ENCODE results near the gene CEP70. TPM values are rescaled to one million over a fixed set of nuclear protein-coding genes. Genes with fewer than 3 reads are reported as not detected.
A peak's percentile ranks its signal among the peaks of the same experiment; 100 is the strongest.

The CEP70 gene
- total and polyA plus RNA-seq, 2 of the 13 experiments (the other 11 are each of a cell fraction or from before 2014, with no cell fraction given) = 4.0 to 22.3 TPM

DNA sequence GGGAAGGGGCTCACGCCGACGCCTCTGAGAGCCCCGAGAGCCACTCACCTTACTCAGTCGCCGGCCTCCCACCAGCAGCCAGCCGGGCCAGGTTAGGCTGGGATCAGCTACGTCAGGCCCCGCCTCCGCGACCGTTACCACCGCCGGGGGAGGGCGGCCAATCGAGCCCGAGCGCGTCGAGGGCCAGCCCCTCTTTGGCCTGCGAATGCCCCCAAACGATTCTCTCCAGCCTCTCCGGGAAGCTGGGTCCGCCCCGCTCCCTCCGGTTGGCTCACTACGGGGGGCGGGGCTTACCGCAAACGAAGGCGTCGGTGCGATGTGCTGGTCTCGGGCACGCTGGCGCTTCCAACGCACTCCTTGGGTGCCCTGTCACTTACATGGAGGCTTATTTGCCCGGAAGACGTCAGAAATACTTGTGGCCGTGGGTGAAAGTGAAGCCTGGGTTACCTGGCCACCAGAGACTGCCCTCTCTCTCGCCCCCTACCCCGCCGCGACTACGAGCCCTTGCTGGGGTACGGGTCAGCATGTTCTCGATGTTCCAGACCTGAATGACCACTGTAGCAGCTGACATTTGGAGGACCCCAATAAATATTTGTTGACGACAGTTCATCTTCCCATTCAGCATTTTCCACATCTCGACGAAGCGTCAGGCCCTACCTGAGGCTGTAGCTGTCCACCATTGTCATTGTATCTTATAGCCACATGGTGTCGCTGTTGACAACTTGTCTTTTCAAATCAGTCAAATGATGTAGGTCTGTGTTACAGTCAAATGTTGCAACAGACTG lies at the start of gene CEP70 (continued):
- TF ChIP-seq UBTF (CRISPR knock-in tag; IDR thresholded peaks at IDR 0.05) (peak; percentile 46; the same call in 1 of the 2 replicates), ZSCAN20 (CRISPR knock-in tag; IDR thresholded peaks at IDR 0.05; ENCODE audit: borderline replicate concordance) (0 out of 2 replicates have a peak, but pooled peaks have one; percentile 46), HDAC1 (CRISPR knock-in tag; IDR thresholded peaks at IDR 0.05) (peak; percentile 63; the same call in 1 of the 2 replicates), SSRP1 (CRISPR knock-in tag; IDR thresholded peaks at IDR 0.05) (no peak), BCLAF1 (IDR thresholded peaks at IDR 0.05) (no peak), ARNT2 (CRISPR knock-in tag; IDR thresholded peaks at IDR 0.05; ENCODE audit: low read depth) (peak; percentile 48; the same call in 1 of the 2 replicates), ZNF737 (CRISPR knock-in tag; IDR thresholded peaks at IDR 0.05; ENCODE audit: borderline replicate concordance) (no peak), ZNF296 (CRISPR knock-in tag; conservative IDR thresholded peaks at IDR 0.05) (no peak), ZNF451 (CRISPR knock-in tag; IDR thresholded peaks at IDR 0.05) (no peak), FOXM1 (CRISPR knock-in tag; IDR thresholded peaks at IDR 0.05) (no peak), POLR2AphosphoS2 (IDR thresholded peaks at IDR 0.05; ENCODE audit: low read depth, low read length) (no peak), FOSL1 (CRISPR knock-in tag; IDR thresholded peaks at IDR 0.05; ENCODE audit: borderline replicate concordance) (no peak), ZNF674 (CRISPR knock-in tag; IDR thresholded peaks at IDR 0.05; ENCODE audit: low read depth) (0 out of 2 replicates have a peak, but pooled peaks have one; percentile 52), FOXO4 (CRISPR knock-in tag; conservative IDR thresholded peaks at IDR 0.05) (no peak), ZGPAT (CRISPR knock-in tag; IDR thresholded peaks at IDR 0.05) (peak; percentile 42; the same call in 1 of the 2 replicates), CCAR2 (optimal IDR thresholded peaks at IDR 0.05; ENCODE audit: low read depth, low read length) (no peak), ZNF33B (CRISPR knock-in tag; IDR thresholded peaks at IDR 0.05) (no peak), PHF21A (CRISPR knock-in tag; IDR thresholded peaks at IDR 0.05) (no peak; the same call in 1 of the 2 replicates), ZFYVE20 (CRISPR knock-in tag; IDR thresholded peaks at IDR 0.05; ENCODE audit: borderline replicate concordance, low read depth) (no peak; the same call in 1 of the 2 replicates), KLF11 (CRISPR knock-in tag; IDR thresholded peaks at IDR 0.05) (no peak)
- TF ChIP-seq, protein P1, sequence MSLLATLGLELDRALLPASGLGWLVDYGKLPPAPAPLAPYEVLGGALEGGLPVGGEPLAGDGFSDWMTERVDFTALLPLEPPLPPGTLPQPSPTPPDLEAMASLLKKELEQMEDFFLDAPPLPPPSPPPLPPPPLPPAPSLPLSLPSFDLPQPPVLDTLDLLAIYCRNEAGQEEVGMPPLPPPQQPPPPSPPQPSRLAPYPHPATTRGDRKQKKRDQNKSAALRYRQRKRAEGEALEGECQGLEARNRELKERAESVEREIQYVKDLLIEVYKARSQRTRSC (CRISPR knock-in tag; IDR thresholded peaks at IDR 0.05; ENCODE audit: low read depth) = peak; percentile 61; the same call in 1 of the 2 replicates
